Naive thymus-derived CD4-positive, alpha-beta T cell (primary cell): Measurements from ENCODE around the gene CLTB. TPM values are rescaled to one million over a fixed set of nuclear protein-coding genes. Genes with fewer than 3 reads are reported as not detected.

Source experiments
- ATAC-seq: fragments of 150-1000 bp; cut with Tn5 transposase; 2 replicates; pipeline ENCODE4 v1.10.0; 2021; ENCODE audit warnings: mild to moderate bottlenecking, moderate library complexity
- CTCF ChIA-PET: fragments of 350-600 bp; sonication (Branson Sonifier 250); formaldehyde crosslinking; loops from one replicate; lab custom pipeline; 2021; ENCODE audit warnings: antibody characterized with exemption; lab: Charles Lee
- POLR2A ChIA-PET: fragments of 350-600 bp; sonication (Branson Sonifier 250); formaldehyde crosslinking; loops from one replicate; lab custom pipeline; 2021; ENCODE audit warnings: antibody characterized with exemption, inconsistent platforms; lab: Charles Lee
- DNase-seq, 9 donors: peaks; one replicate each; pipeline versions ENCODE4 v3.0.0 to v3.0.0-alpha.2; 2020 to 2022; ENCODE audit warnings: mixed read lengths in 1 of 9
- H3K27ac ChIP-seq: one replicate; pipeline ENCODE4 v1.7.0; 2013; ENCODE audit warnings: mild to moderate bottlenecking, low read depth, low read length, moderate library complexity
- H3K27me3 ChIP-seq, 2 donors: one replicate each; pipeline ENCODE4 v1.7.0; 2013; ENCODE audit warnings: low read length in 2 of 2, mild to moderate bottlenecking in 2 of 2, moderate library complexity in 2 of 2; ENCODE audit not compliant: control insufficient read depth in 2 of 2, insufficient read depth in 2 of 2
- H3K36me3 ChIP-seq, 3 experiments: 1 replicate in 2 of 3; 2 replicates in 1 of 3; pipeline ENCODE4 v1.7.0; 2013; ENCODE audit warnings: low read length in 3 of 3, mild to moderate bottlenecking in 3 of 3, moderate library complexity in 1 of 3; ENCODE audit not compliant: insufficient read depth in 3 of 3, control insufficient read depth in 2 of 3
- H3K4me1 ChIP-seq, 2 donors: one replicate each; pipeline ENCODE4 v1.7.0; 2013; ENCODE audit warnings: low read length in 2 of 2, mild to moderate bottlenecking in 2 of 2, moderate library complexity in 1 of 2; ENCODE audit not compliant: control insufficient read depth in 2 of 2, insufficient read depth in 2 of 2
- H3K4me3 ChIP-seq: 2 replicates; pipeline ENCODE4 v1.7.0; 2013; ENCODE audit warnings: mild to moderate bottlenecking, low read length
- H3K9me3 ChIP-seq, 3 experiments: 1 replicate in 2 of 3; 2 replicates in 1 of 3; pipeline ENCODE4 v1.7.0; 2013; ENCODE audit warnings: low read length in 3 of 3; ENCODE audit not compliant: control insufficient read depth in 2 of 3
- H3K27ac Mint-ChIP-seq, 9 donors: one replicate each; pipeline ENCODE4 v1.8.0; 2020 to 2022; ENCODE audit warnings: mixed read lengths in 9 of 9, mild to moderate bottlenecking in 8 of 9, moderate library complexity in 5 of 9, inconsistent platforms in 2 of 9
- H3K27me3 Mint-ChIP-seq, 5 donors: one replicate each; pipeline ENCODE4 v1.8.0; 2021 to 2022; ENCODE audit warnings: mixed read lengths in 5 of 5, mild to moderate bottlenecking in 1 of 5
- H3K36me3 Mint-ChIP-seq, 5 donors: one replicate each; pipeline ENCODE4 v1.8.0; 2020 to 2022; ENCODE audit warnings: mixed read lengths in 5 of 5, mild to moderate bottlenecking in 3 of 5, inconsistent platforms in 1 of 5
- H3K4me1 Mint-ChIP-seq, 7 donors: one replicate each; pipeline ENCODE4 v1.8.0; 2020 to 2022; ENCODE audit warnings: mixed read lengths in 7 of 7, mild to moderate bottlenecking in 3 of 7, inconsistent platforms in 1 of 7
- H3K4me3 Mint-ChIP-seq, 10 donors: one replicate each; pipeline ENCODE4 v1.8.0; 2020 to 2022; ENCODE audit warnings: mild to moderate bottlenecking in 10 of 10, mixed read lengths in 10 of 10, moderate library complexity in 6 of 10, inconsistent platforms in 2 of 10
- H3K9me3 Mint-ChIP-seq, 11 donors: one replicate each; pipeline ENCODE4 v1.8.0; 2020 to 2022; ENCODE audit warnings: mixed read lengths in 11 of 11, mild to moderate bottlenecking in 4 of 11, inconsistent platforms in 1 of 11, moderate library complexity in 1 of 11
- intact Hi-C, 2 donors: fragments of 100-400 bp; cut with micrococcal nuclease; formaldehyde crosslinking; loops; one replicate each; pipeline ENCODE4 v1.15.1; 2023
- polyA plus RNA-seq, 2 donors: library from polyadenylated mRNA; unstranded; fragments of 300-500 nt; fragmentation: Illumina TruSeq; gene quantifications; one replicate each; pipeline ENCODE4 v1.2.3, GENCODE V29; 2021
- total RNA-seq, 6 experiments: library from RNA in 5 of 6; stranded (reverse) in 5 of 6; gene quantifications; 1 replicate in 5 of 6; 2 replicates in 1 of 6; pipeline ENCODE4 v1.2.3 and lab custom pipeline; 2021 to 2026

CLTB gene
- total and polyA plus RNA-seq, 7 experiments from 2014 or later, result 30.6 to 90.9 (median 66.9) TPM

DNA sequence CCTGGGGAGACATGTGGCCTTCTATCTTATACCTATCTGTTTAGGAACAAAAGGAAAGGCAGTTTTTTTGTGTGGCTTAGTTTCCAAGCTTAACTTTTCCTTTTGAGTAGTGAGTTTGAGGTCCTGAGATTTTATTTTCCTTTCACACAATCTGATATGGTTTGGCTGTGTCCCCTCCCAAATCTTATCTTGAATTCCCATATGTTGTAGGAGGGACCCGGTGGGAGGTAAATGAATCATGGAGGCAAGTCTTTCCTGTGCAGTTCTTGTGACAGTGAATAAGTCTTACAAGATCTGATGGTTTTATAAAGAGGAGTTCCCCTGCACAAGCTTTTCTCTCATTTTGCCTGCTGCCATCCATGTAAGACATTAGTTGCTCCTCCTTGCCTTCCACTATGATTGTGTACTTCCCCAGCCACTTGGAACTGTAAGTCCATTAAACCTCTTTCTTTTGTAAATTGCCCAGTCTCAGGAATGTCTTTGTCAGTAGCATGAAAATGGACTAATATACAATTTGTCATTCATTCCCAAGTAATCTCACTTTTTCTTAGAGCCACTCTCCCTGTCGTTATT lies 4.7 kb upstream of the CLTB start:
- H3K36me3 Mint-ChIP-seq, result peaks cover 0 to 4% (median 0%) of the 10 kb centered on the region in 5 donors
- Histone ChIP-seq H3K9me3 (no peaks in the 10 kb centered on the region), H3K4me1 (peaks cover 5 to 7% of the 10 kb centered on the region in 2 donors), H3K4me3 (no peak overlapping the region), H3K36me3 (no peaks in the 10 kb centered on the region), H3K27me3 (no peaks in the 10 kb centered on the region), H3K27ac (no peak overlapping the region)
- no peak for ATAC-seq
- H3K4me3 Mint-ChIP-seq, result no peak overlapping the region
- ChIA-PET CTCF (no interaction called here), POLR2A (interaction anchor here (1.1 kb wide), 1 partner anchor 27 kb away, joined by 5 read pairs; no protein-coding TSS in a partner anchor)
- H3K4me1 Mint-ChIP-seq, result peaks cover 3 to 14% (median 8%) of the 10 kb centered on the region in 7 donors
- H3K27ac Mint-ChIP-seq, result no peak overlapping the region
- DNase-seq, result no peak
- peaks cover 0 to 46% (median 0%) of the 10 kb centered on the region in 5 donors for H3K27me3 Mint-ChIP-seq
- intact Hi-C loops, result no loop called here
- peaks cover 0 to 10% (median 0%) of the 10 kb centered on the region in 11 donors for H3K9me3 Mint-ChIP-seq

DNA sequence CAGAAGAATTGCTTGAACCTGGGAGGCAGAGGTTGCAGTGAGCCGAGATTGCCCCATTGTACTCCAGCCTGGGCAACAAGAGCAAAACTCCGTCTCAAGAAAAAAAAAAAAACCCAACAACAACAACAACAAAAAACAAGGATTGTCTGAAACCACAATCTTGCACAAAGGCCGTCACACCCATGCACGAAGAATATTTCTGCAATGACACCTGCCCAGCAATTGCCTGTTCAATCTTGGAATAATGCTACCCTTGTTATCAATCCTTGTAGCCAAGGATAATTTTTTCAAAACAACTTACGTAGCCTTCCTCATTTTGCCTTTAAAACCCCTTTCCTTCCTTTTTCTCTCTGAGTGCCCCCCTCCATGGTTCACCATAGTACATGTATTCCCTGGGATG lies 3.7 kb upstream of the CLTB start:
- Mint-ChIP-seq H3K4me1 (peaks cover 3 to 21% (median 13%) of the 10 kb centered on the region in 7 donors), H3K27me3 (peaks cover 0 to 41% (median 0%) of the 10 kb centered on the region in 5 donors), H3K27ac (no peak overlapping the region), H3K9me3 (peaks cover 0 to 5% (median 0%) of the 10 kb centered on the region in 11 donors), H3K36me3 (peaks cover 0 to 4% (median 0%) of the 10 kb centered on the region in 5 donors), H3K4me3 (no peak overlapping the region)
- no peak overlapping the region for H3K27ac ChIP-seq
- intact Hi-C loops, result no loop called here
- H3K4me3 ChIP-seq, result no peak overlapping the region
- no peaks in the 10 kb centered on the region for H3K27me3 ChIP-seq
- DNase-seq (no peak), ATAC-seq (no peak)
- ChIA-PET POLR2A (no interaction called here), CTCF (no interaction called here)
- H3K36me3 ChIP-seq, result no peaks in the 10 kb centered on the region
- H3K4me1 ChIP-seq, result peaks cover 11 to 14% of the 10 kb centered on the region in 2 donors
- no peaks in the 10 kb centered on the region for H3K9me3 ChIP-seq

GRCh38 chr5:176418251-176418650 lies 1.9 kb upstream of the CLTB start:
- Histone ChIP-seq H3K36me3 (no peaks in the 10 kb centered on the region), H3K27me3 (no peaks in the 10 kb centered on the region), H3K4me3 (no peak overlapping the region), H3K4me1 (peaks cover 21 to 28% of the 10 kb centered on the region in 2 donors), H3K27ac (no peak overlapping the region), H3K9me3 (no peaks in the 10 kb centered on the region)
- intact Hi-C loops, result no loop called here
- DNase-seq (no peak), ATAC-seq (no peak)
- H3K9me3 Mint-ChIP-seq, result peaks cover 0 to 4% (median 0%) of the 10 kb centered on the region in 11 donors
- ChIA-PET CTCF (interaction anchor here (0.6 to 3.3 kb wide), 5 partner anchors 30 to 242 kb away, joined by 3 to 20 read pairs (median 6); partner anchors contain the start of gene FAF2), POLR2A (interaction anchor here (0.6 to 3.0 kb wide), 3 partner anchors 30 to 126 kb away, joined by 3 to 20 read pairs (median 9); partner anchors contain the start of gene FAF2)
- peak overlapping the region in 2 of 10 donors; percentile 13 to 30 for H3K4me3 Mint-ChIP-seq
- peak overlapping the region in 2 of 9 donors; percentile 3 to 57 for H3K27ac Mint-ChIP-seq
- peaks cover 0 to 4% (median 0%) of the 10 kb centered on the region in 5 donors for H3K36me3 Mint-ChIP-seq
- peaks cover 0 to 37% (median 0%) of the 10 kb centered on the region in 5 donors for H3K27me3 Mint-ChIP-seq
- H3K4me1 Mint-ChIP-seq, result peaks cover 14 to 37% (median 31%) of the 10 kb centered on the region in 7 donors

- POLR2A ChIA-PET, result interaction anchor here (0.9 to 3.0 kb wide), 10 partner anchors 31 to 127 kb away, joined by 3 to 20 read pairs (median 6); partner anchors contain the start of genes FAF2, KIAA1191 and RNF44
- Mint-ChIP-seq H3K4me1 (peaks cover 14 to 47% (median 43%) of the 10 kb centered on the region in 7 donors), H3K36me3 (peaks cover 0 to 3% (median 0%) of the 10 kb centered on the region in 5 donors), H3K27ac (peak overlapping the region in 8 of 9 donors; percentile 51 to 89 (median 84)), H3K4me3 (peak overlapping the region; percentile 69 to 88 (median 78)), H3K27me3 (peaks cover 0 to 25% (median 0%) of the 10 kb centered on the region in 5 donors), H3K9me3 (peaks cover 0 to 4% (median 0%) of the 10 kb centered on the region in 11 donors)
- H3K27me3 ChIP-seq, result no peaks in the 10 kb centered on the region
- intact Hi-C loops, result loop anchor here (1.0 to 2.0 kb wide), 15 partner anchors 28 to 241 kb away; partner anchors contain the start of genes FAF2 (in 2 of the 2), RNF44 (in 2 of the 2), TSPAN17 (in 2 of the 2) and ARL10 (in 1 of the 2)
- CTCF ChIA-PET, result interaction anchor here (0.6 to 3.3 kb wide), 12 partner anchors 32 to 687 kb away, joined by 3 to 20 read pairs (median 5); partner anchors contain the start of gene FAF2
- peak overlapping the region; percentile 42 for H3K4me3 ChIP-seq
- H3K9me3 ChIP-seq, result no peaks in the 10 kb centered on the region
- no peaks in the 10 kb centered on the region for H3K36me3 ChIP-seq
- H3K4me1 ChIP-seq, result peaks cover 21 to 28% of the 10 kb centered on the region in 2 donors
- DNase-seq (no peak), ATAC-seq (no peak)
- H3K27ac ChIP-seq, result peak overlapping the region; percentile 67
These were observed 626 bp upstream of the CLTB start for GRCh38 chr5:176416965-176417364.

DNA sequence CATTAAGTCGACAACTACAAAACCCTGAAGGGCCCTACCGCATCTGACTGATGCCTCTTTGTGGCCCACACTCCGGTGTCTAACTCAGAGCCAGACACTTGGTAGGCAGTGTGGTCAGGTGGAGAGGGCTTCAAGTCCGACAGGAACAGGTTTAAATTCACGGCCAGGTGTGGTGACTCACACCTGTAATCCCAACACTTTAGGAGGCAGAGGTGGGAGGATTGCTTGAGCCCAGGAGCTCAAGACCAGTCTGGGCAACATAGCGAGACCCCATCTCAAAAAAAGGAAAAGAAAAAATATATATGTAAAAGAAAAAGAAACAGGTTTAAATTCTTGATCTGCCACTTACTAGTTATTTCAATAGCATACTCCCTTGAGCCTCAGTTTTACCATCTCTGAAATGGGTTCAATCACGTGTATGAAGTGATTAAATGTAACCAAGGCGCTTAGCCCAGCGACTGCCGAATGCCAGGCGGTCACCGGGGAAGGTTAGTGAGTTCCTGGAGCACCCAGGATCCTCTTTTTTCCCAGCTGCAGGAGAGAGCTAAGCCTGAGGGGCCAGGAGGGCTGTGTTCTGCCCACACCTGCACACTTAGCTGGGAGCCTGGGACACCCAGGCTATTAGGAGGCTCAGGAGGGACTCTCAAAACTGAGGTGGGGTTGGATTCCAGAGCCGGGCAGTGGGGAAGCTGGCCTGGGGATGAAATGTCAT lies 943 bp downstream of the CLTB start:
- POLR2A ChIA-PET, result interaction anchor here (0.6 to 2.9 kb wide), 9 partner anchors 23 to 214 kb away, joined by 3 to 15 read pairs (median 6); partner anchors contain the start of genes KIAA1191 and RNF44
- H3K4me3 ChIP-seq, result peak overlapping the region; percentile 52
- CTCF ChIA-PET, result interaction anchor here (0.7 to 3.3 kb wide), 10 partner anchors 33 to 686 kb away, joined by 3 to 20 read pairs (median 5); partner anchors contain the start of gene FAF2
- Mint-ChIP-seq H3K4me1 (peaks cover 22 to 57% (median 51%) of the 10 kb centered on the region in 7 donors), H3K4me3 (peak overlapping the region; percentile 74 to 89 (median 84)), H3K27ac (peak overlapping the region; percentile 48 to 91 (median 87)), H3K9me3 (peaks cover 0 to under 1% (median 0%) of the 10 kb centered on the region in 11 donors), H3K36me3 (peaks cover 0 to 6% (median 3%) of the 10 kb centered on the region in 5 donors), H3K27me3 (peaks cover 0 to 12% (median 0%) of the 10 kb centered on the region in 5 donors)
- H3K36me3 ChIP-seq, result peaks cover 0 to 5% (median 0%) of the 10 kb centered on the region in 3 experiments
- no peaks in the 10 kb centered on the region for H3K27me3 ChIP-seq
- peak in 2 of 9 donors; percentile 13 to 16 for DNase-seq
- ATAC-seq, result no peak
- H3K27ac ChIP-seq, result peak overlapping the region; percentile 86
- peaks cover 21 to 28% of the 10 kb centered on the region in 2 donors for H3K4me1 ChIP-seq
- intact Hi-C loops, result no loop called here
- no peaks in the 10 kb centered on the region for H3K9me3 ChIP-seq

DNA sequence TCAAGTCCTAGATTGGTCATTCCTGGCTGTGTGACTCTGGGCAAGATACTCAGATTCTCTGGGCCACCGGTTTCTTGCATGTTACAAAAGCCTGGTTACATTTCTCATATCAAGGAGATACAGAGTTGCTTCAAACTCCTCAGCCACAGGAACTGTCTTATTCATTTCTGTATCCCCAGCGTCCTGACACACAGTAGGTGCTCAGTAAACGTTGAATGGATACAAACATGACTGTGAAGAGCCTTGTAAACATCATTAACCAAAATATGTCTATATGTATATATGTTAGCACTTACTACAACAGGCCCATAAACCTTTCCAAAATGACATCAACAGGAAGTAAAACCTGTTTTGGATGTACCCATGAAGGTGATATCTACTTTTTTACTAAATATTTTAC lies 1.6 kb downstream of the CLTB start:
- DNase-seq (no peak), ATAC-seq (no peak)
- Histone ChIP-seq H3K36me3 (peaks cover 0 to 5% (median 0%) of the 10 kb centered on the region in 3 experiments), H3K9me3 (no peaks in the 10 kb centered on the region), H3K4me1 (peaks cover 21 to 28% of the 10 kb centered on the region in 2 donors), H3K4me3 (peak overlapping the region; percentile 8), H3K27ac (peak overlapping the region; percentile 86), H3K27me3 (no peaks in the 10 kb centered on the region)
- POLR2A ChIA-PET, result interaction anchor here (1.4 kb wide), 1 partner anchor 121 kb away, joined by 6 read pairs; no protein-coding TSS in a partner anchor
- H3K4me3 Mint-ChIP-seq, result peak overlapping the region; percentile 74 to 89 (median 84)
- peaks cover 0 to 6% (median 0%) of the 10 kb centered on the region in 5 donors for H3K27me3 Mint-ChIP-seq
- no peaks in the 10 kb centered on the region for H3K9me3 Mint-ChIP-seq
- CTCF ChIA-PET, result interaction anchor here (1.0 kb wide), 1 partner anchor 182 kb away, joined by 3 read pairs; no protein-coding TSS in a partner anchor
- intact Hi-C loops, result no loop called here
- peaks cover 0 to 11% (median 8%) of the 10 kb centered on the region in 5 donors for H3K36me3 Mint-ChIP-seq
- H3K27ac Mint-ChIP-seq, result peak overlapping the region; percentile 48 to 91 (median 87)
- H3K4me1 Mint-ChIP-seq, result peaks cover 22 to 57% (median 51%) of the 10 kb centered on the region in 7 donors
